Measurements from ENCODE around the gene PROSER2.

PROSER2 gene

GRCh38 chr10:11823122-11823988, at the start of gene PROSER2:
PROSER2 (plus strand) TSS chr10:11823356; CDS start chr10:11852078, 28,722 bp downstream.
- Mint-ChIP-seq H3K27me3 (ENCODE audit: low read depth) (peaks cover 59% of the 10 kb centered on the region), H3K36me3 (ENCODE audit: low read depth) (no peaks in the 10 kb centered on the region), H3K4me3 (peak within 1 kb of the TSS; percentile 75), H3K27ac (no peak within 1 kb of the TSS), H3K9me3 (no peaks in the 10 kb centered on the region), H3K4me1 (ENCODE audit: low read depth) (peaks cover 8% of the 10 kb centered on the region)
- peak; percentile 10 for DNase-seq (ENCODE audit: low spot score)

- Mint-ChIP-seq H3K4me3 (no peak overlapping the region), H3K4me1 (ENCODE audit: low read depth) (no peaks in the 10 kb centered on the region), H3K36me3 (ENCODE audit: low read depth) (no peaks in the 10 kb centered on the region), H3K27ac (no peak overlapping the region), H3K9me3 (no peaks in the 10 kb centered on the region), H3K27me3 (ENCODE audit: low read depth) (peaks cover 6% of the 10 kb centered on the region)
- DNase-seq (ENCODE audit: low spot score): no peak
Observed at GRCh38 chr10:11773761-11774441, 49.3 kb upstream of the PROSER2 start.

GRCh38 chr10:11775412-11775811, 47.7 kb upstream of the PROSER2 start:
- DNase-seq (ENCODE audit: low spot score): no peak
- Mint-ChIP-seq H3K9me3 (no peaks in the 10 kb centered on the region), H3K4me3 (no peak overlapping the region), H3K27me3 (ENCODE audit: low read depth) (peaks cover 2% of the 10 kb centered on the region), H3K27ac (no peak overlapping the region), H3K36me3 (ENCODE audit: low read depth) (no peaks in the 10 kb centered on the region), H3K4me1 (ENCODE audit: low read depth) (no peaks in the 10 kb centered on the region)

- no peak overlapping the region for H3K4me3 Mint-ChIP-seq
- H3K27me3 Mint-ChIP-seq (ENCODE audit: low read depth): peaks cover 2% of the 10 kb centered on the region
- H3K27ac Mint-ChIP-seq: no peak overlapping the region
- H3K9me3 Mint-ChIP-seq: no peaks in the 10 kb centered on the region
- no peaks in the 10 kb centered on the region for H3K4me1 Mint-ChIP-seq (ENCODE audit: low read depth)
- no peaks in the 10 kb centered on the region for H3K36me3 Mint-ChIP-seq (ENCODE audit: low read depth)
- no peak for DNase-seq (ENCODE audit: low spot score)
Observed at GRCh38 chr10:11776080-11776479, 47.1 kb upstream of the PROSER2 start.

GRCh38 chr10:11781114-11781513, 42.0 kb upstream of the PROSER2 start:
- no peak for DNase-seq (ENCODE audit: low spot score)
- no peak overlapping the region for H3K27ac Mint-ChIP-seq
- H3K36me3 Mint-ChIP-seq (ENCODE audit: low read depth): no peaks in the 10 kb centered on the region
- peaks cover 4% of the 10 kb centered on the region for H3K4me1 Mint-ChIP-seq (ENCODE audit: low read depth)
- H3K9me3 Mint-ChIP-seq: no peaks in the 10 kb centered on the region
- peaks cover 2% of the 10 kb centered on the region for H3K27me3 Mint-ChIP-seq (ENCODE audit: low read depth)
- H3K4me3 Mint-ChIP-seq: no peak overlapping the region

GRCh38 chr10:11782793-11783557, 40.2 kb upstream of the PROSER2 start:
- no peaks in the 10 kb centered on the region for H3K9me3 Mint-ChIP-seq
- peaks cover 2% of the 10 kb centered on the region for H3K27me3 Mint-ChIP-seq (ENCODE audit: low read depth)
- H3K4me1 Mint-ChIP-seq (ENCODE audit: low read depth): peaks cover 4% of the 10 kb centered on the region
- H3K4me3 Mint-ChIP-seq: no peak overlapping the region
- DNase-seq (ENCODE audit: low spot score): no peak
- H3K27ac Mint-ChIP-seq: no peak overlapping the region
- H3K36me3 Mint-ChIP-seq (ENCODE audit: low read depth): no peaks in the 10 kb centered on the region

GRCh38 chr10:11783558-11783865, 39.6 kb upstream of the PROSER2 start:
- peaks cover 4% of the 10 kb centered on the region for H3K4me1 Mint-ChIP-seq (ENCODE audit: low read depth)
- H3K9me3 Mint-ChIP-seq: no peaks in the 10 kb centered on the region
- no peaks in the 10 kb centered on the region for H3K36me3 Mint-ChIP-seq (ENCODE audit: low read depth)
- H3K27me3 Mint-ChIP-seq (ENCODE audit: low read depth): peaks cover 2% of the 10 kb centered on the region
- H3K4me3 Mint-ChIP-seq: no peak overlapping the region
- no peak for DNase-seq (ENCODE audit: low spot score)
- no peak overlapping the region for H3K27ac Mint-ChIP-seq

GRCh38 chr10:11787374-11787773, 35.8 kb upstream of the PROSER2 start:
- H3K9me3 Mint-ChIP-seq: no peaks in the 10 kb centered on the region
- H3K27me3 Mint-ChIP-seq (ENCODE audit: low read depth): peaks cover 5% of the 10 kb centered on the region
- H3K4me1 Mint-ChIP-seq (ENCODE audit: low read depth): peaks cover 4% of the 10 kb centered on the region

GRCh38 chr10:11787846-11788245, 35.3 kb upstream of the PROSER2 start:
- no peak overlapping the region for H3K4me3 Mint-ChIP-seq
- H3K27ac Mint-ChIP-seq: no peak overlapping the region
- peaks cover 3% of the 10 kb centered on the region for H3K27me3 Mint-ChIP-seq (ENCODE audit: low read depth)
- H3K4me1 Mint-ChIP-seq (ENCODE audit: low read depth): peaks cover 2% of the 10 kb centered on the region
- no peaks in the 10 kb centered on the region for H3K9me3 Mint-ChIP-seq
- H3K36me3 Mint-ChIP-seq (ENCODE audit: low read depth): no peaks in the 10 kb centered on the region
- no peak for DNase-seq (ENCODE audit: low spot score)

More at GRCh38 chr10:11787374-11787773, 35.8 kb upstream of the PROSER2 start:
- no peak for DNase-seq (ENCODE audit: low spot score)
- Mint-ChIP-seq H3K4me3 (no peak overlapping the region), H3K27ac (no peak overlapping the region), H3K36me3 (ENCODE audit: low read depth) (no peaks in the 10 kb centered on the region)

GRCh38 chr10:11789306-11789705, 33.9 kb upstream of the PROSER2 start:
- no peaks in the 10 kb centered on the region for H3K9me3 Mint-ChIP-seq
- H3K36me3 Mint-ChIP-seq (ENCODE audit: low read depth): no peaks in the 10 kb centered on the region
- DNase-seq (ENCODE audit: low spot score): no peak
- no peak overlapping the region for H3K4me3 Mint-ChIP-seq
- H3K4me1 Mint-ChIP-seq (ENCODE audit: low read depth): no peaks in the 10 kb centered on the region
- peaks cover 3% of the 10 kb centered on the region for H3K27me3 Mint-ChIP-seq (ENCODE audit: low read depth)
- H3K27ac Mint-ChIP-seq: no peak overlapping the region

- Mint-ChIP-seq H3K9me3 (no peaks in the 10 kb centered on the region), H3K27me3 (ENCODE audit: low read depth) (peaks cover 3% of the 10 kb centered on the region), H3K36me3 (ENCODE audit: low read depth) (no peaks in the 10 kb centered on the region), H3K27ac (no peak overlapping the region), H3K4me3 (no peak overlapping the region), H3K4me1 (ENCODE audit: low read depth) (no peaks in the 10 kb centered on the region)
- no peak for DNase-seq (ENCODE audit: low spot score)
Observed at GRCh38 chr10:11789956-11790355, 33.2 kb upstream of the PROSER2 start.

GRCh38 chr10:11793762-11794479, 29.2 kb upstream of the PROSER2 start:
- no peak overlapping the region for H3K27ac Mint-ChIP-seq
- no peaks in the 10 kb centered on the region for H3K9me3 Mint-ChIP-seq
- H3K4me3 Mint-ChIP-seq: no peak overlapping the region
- no peaks in the 10 kb centered on the region for H3K4me1 Mint-ChIP-seq (ENCODE audit: low read depth)
- DNase-seq (ENCODE audit: low spot score): no peak
- no peaks in the 10 kb centered on the region for H3K36me3 Mint-ChIP-seq (ENCODE audit: low read depth)
- peaks cover 3% of the 10 kb centered on the region for H3K27me3 Mint-ChIP-seq (ENCODE audit: low read depth)

- Mint-ChIP-seq H3K27me3 (ENCODE audit: low read depth) (no peaks in the 10 kb centered on the region), H3K9me3 (no peaks in the 10 kb centered on the region), H3K4me3 (no peak overlapping the region), H3K4me1 (ENCODE audit: low read depth) (no peaks in the 10 kb centered on the region), H3K27ac (no peak overlapping the region), H3K36me3 (ENCODE audit: low read depth) (no peaks in the 10 kb centered on the region)
- DNase-seq (ENCODE audit: low spot score): no peak
Observed at GRCh38 chr10:11794566-11794965, 28.6 kb upstream of the PROSER2 start.
